H1 (cell line): ENCODE data around the gene SGK1. TPM values are rescaled to one million over a fixed set of nuclear protein-coding genes. Genes with fewer than 3 reads are reported as not detected.

Experiments
- CTCF ChIA-PET: fragments of 300-600 bp; sonication (Branson Sonifier 250); formaldehyde crosslinking; loops from one replicate; lab custom pipeline; 2021; ENCODE audit not compliant: partially characterized antibody; lab: Charles Lee
- POLR2A ChIA-PET: fragments of 300-600 bp; sonication (Branson Sonifier 250); formaldehyde crosslinking; loops from one replicate; lab custom pipeline; 2021; ENCODE audit warnings: inconsistent platforms; ENCODE audit not compliant: partially characterized antibody; lab: Charles Lee
- DNase-seq, 2 experiments: peaks; one replicate each; pipeline versions ENCODE4 v3.0.0 to v3.0.0-alpha.2; 2010 to 2022; ENCODE audit warnings: low spot score in 2 of 2, low read depth in 1 of 2, mixed read lengths in 1 of 2
- FAIRE-seq: peaks from 2 replicates; lab custom pipeline; 2011; peaks lifted over from hg19 to GRCh38; lab: Jason Lieb, UNC
- H2AFZ ChIP-seq: 2 replicates; pipeline ENCODE4 v1.8.1; 2012; ENCODE audit warnings: low read length, inconsistent platforms
- H2AK5ac ChIP-seq: 2 replicates; pipeline ENCODE4 v1.6.1; 2013; ENCODE audit warnings: low read depth, low read length
- H2BK120ac ChIP-seq: replicated peaks from 2 replicates; pipeline ENCODE3; 2013; ENCODE audit warnings: low read depth, low read length, inconsistent platforms
- H2BK12ac ChIP-seq: 2 replicates; pipeline ENCODE4 v1.6.1; 2013; ENCODE audit warnings: low read depth, low read length
- H2BK15ac ChIP-seq: 2 replicates; pipeline ENCODE4 v1.6.1; 2013; ENCODE audit warnings: low read length
- H2BK20ac ChIP-seq: 2 replicates; pipeline ENCODE4 v1.6.1; 2013; ENCODE audit warnings: low read length
- H2BK5ac ChIP-seq: 2 replicates; pipeline ENCODE4 v1.6.1; 2013; ENCODE audit warnings: low read depth, low read length
- H3K14ac ChIP-seq: 2 replicates; pipeline ENCODE4 v1.6.1; 2013; ENCODE audit warnings: inconsistent platforms; ENCODE audit not compliant: insufficient read length
- H3K18ac ChIP-seq: 2 replicates; pipeline ENCODE4 v1.6.1; 2013; ENCODE audit warnings: low read length; ENCODE audit errors: extremely low read depth
- H3K23ac ChIP-seq: 2 replicates; pipeline ENCODE4 v1.6.1; 2013; ENCODE audit warnings: inconsistent platforms; ENCODE audit not compliant: insufficient read length
- H3K23me2 ChIP-seq: 2 replicates; pipeline ENCODE4 v1.6.1; 2013; ENCODE audit warnings: low read depth, low read length
- H3K27ac ChIP-seq: 2 replicates; pipeline ENCODE4 v1.6.1; 2011; ENCODE audit warnings: low read depth, low read length, inconsistent platforms
- H3K27me3 ChIP-seq, 4 experiments: replicated peaks in 1 of 4; 1 replicate in 1 of 4; 2 replicates in 3 of 4; pipeline versions ENCODE4 v1.6.1 to v1.8.1; 2011 to 2013; ENCODE audit warnings: low read length in 3 of 4, mild to moderate bottlenecking in 3 of 4, inconsistent platforms in 2 of 4, mixed read lengths in 2 of 4, moderate library complexity in 1 of 4; ENCODE audit not compliant: control insufficient read depth in 3 of 4, insufficient read depth in 3 of 4; ENCODE audit errors: extremely low read depth in 1 of 4
- H3K36me3 ChIP-seq, 4 experiments: 2 replicates each; pipeline versions ENCODE4 v1.6.1 to v1.8.1; 2011 to 2013; ENCODE audit warnings: mild to moderate bottlenecking in 4 of 4, low read length in 3 of 4, moderate library complexity in 2 of 4, control low read depth in 1 of 4, inconsistent platforms in 1 of 4; ENCODE audit not compliant: insufficient read depth in 4 of 4, control insufficient read depth in 2 of 4
- H3K4ac ChIP-seq: replicated peaks from 2 replicates; pipeline ENCODE3; 2013; ENCODE audit warnings: low read length, low read depth, mixed read lengths, inconsistent platforms; ENCODE audit not compliant: insufficient read length
- H3K4me1 ChIP-seq, 4 experiments: replicated peaks in 1 of 4; 1 replicate in 1 of 4; 2 replicates in 3 of 4; pipeline versions ENCODE4 v1.6.1 to v1.8.1; 2011 to 2013; ENCODE audit warnings: low read length in 3 of 4, inconsistent platforms in 2 of 4, mixed read lengths in 1 of 4; ENCODE audit not compliant: insufficient read depth in 4 of 4, control insufficient read depth in 3 of 4
- H3K4me2 ChIP-seq, 2 experiments: 2 replicates each; pipeline versions ENCODE4 v1.6.1 to v1.8.1; 2011 to 2013; ENCODE audit warnings: low read depth in 2 of 2, low read length in 2 of 2, control low read depth in 1 of 2, inconsistent platforms in 1 of 2, mild to moderate bottlenecking in 1 of 2; ENCODE audit not compliant: insufficient read depth in 1 of 2
- H3K4me3 ChIP-seq, 4 experiments: fragments of 200-600, 300-600 bp in 1 of 4; sonication (generic), shearing (Covaris generic), sonication (Bioruptor Twin) in 1 of 4; 2 replicates each; pipeline versions ENCODE4 v1.5.1 to v1.8.1; 2011 to 2016; ENCODE audit warnings: low read length in 4 of 4, low read depth in 3 of 4, control low read depth in 2 of 4, inconsistent platforms in 2 of 4, mild to moderate bottlenecking in 2 of 4, mixed read lengths in 1 of 4, moderate library complexity in 1 of 4; ENCODE audit not compliant: insufficient read depth in 2 of 4; ENCODE audit errors: extremely low read depth in 1 of 4
- H3K56ac ChIP-seq: replicated peaks from 2 replicates; pipeline ENCODE3; 2013; ENCODE audit warnings: low read depth, mild to moderate bottlenecking, mixed read lengths, low read length, inconsistent platforms; ENCODE audit not compliant: insufficient read length
- H3K79me1 ChIP-seq: 2 replicates; pipeline ENCODE4 v1.6.1; 2013; ENCODE audit warnings: low read depth, low read length, control low read depth
- H3K79me2 ChIP-seq, 2 experiments: 2 replicates each; pipeline versions ENCODE4 v1.6.1 to v1.8.1; 2012 to 2013; ENCODE audit warnings: low read length in 2 of 2, mild to moderate bottlenecking in 2 of 2, inconsistent platforms in 1 of 2; ENCODE audit not compliant: insufficient read depth in 2 of 2, control insufficient read depth in 1 of 2
- H3K9ac ChIP-seq, 4 experiments: replicated peaks in 1 of 4; 1 replicate in 1 of 4; 2 replicates in 3 of 4; pipeline versions ENCODE4 v1.6.1 to v1.8.1; 2011 to 2013; ENCODE audit warnings: low read depth in 3 of 4, low read length in 3 of 4, control low read depth in 2 of 4, mild to moderate bottlenecking in 2 of 4, moderate library complexity in 2 of 4, inconsistent platforms in 1 of 4; ENCODE audit errors: extremely low read depth in 1 of 4
- H3K9me3 ChIP-seq, 2 experiments: 2 replicates each; pipeline versions ENCODE4 v1.6.1 to v1.8.1; 2012 to 2013; ENCODE audit warnings: mild to moderate bottlenecking in 2 of 2, moderate library complexity in 2 of 2, control low read depth in 1 of 2, inconsistent platforms in 1 of 2, low read depth in 1 of 2, low read length in 1 of 2, mixed read lengths in 1 of 2; ENCODE audit not compliant: insufficient read depth in 2 of 2
- H4K20me1 ChIP-seq, 2 experiments: replicated peaks in 1 of 2; 2 replicates each; pipeline versions ENCODE3 to v1.8.1; 2011 to 2013; ENCODE audit warnings: inconsistent platforms in 2 of 2, low read length in 2 of 2, mild to moderate bottlenecking in 1 of 2; ENCODE audit not compliant: insufficient read depth in 2 of 2, control insufficient read depth in 1 of 2
- H4K5ac ChIP-seq: 2 replicates; pipeline ENCODE4 v1.6.1; 2013; ENCODE audit warnings: low read length, low read depth, mixed read lengths, inconsistent platforms; ENCODE audit not compliant: insufficient read length
- H4K8ac ChIP-seq: 2 replicates; pipeline ENCODE4 v1.8.0; 2013; ENCODE audit warnings: mild to moderate bottlenecking, moderate library complexity, low read length, inconsistent platforms; ENCODE audit not compliant: insufficient read depth; ENCODE audit errors: extremely low read depth
- H4K91ac ChIP-seq: replicated peaks from 2 replicates; pipeline ENCODE3; 2013; ENCODE audit warnings: low read length, mixed read lengths, inconsistent platforms; ENCODE audit not compliant: insufficient read length
- ATF3 ChIP-seq: IDR thresholded peaks from 2 replicates; pipeline ENCODE4 v1.6.1; 2011; ENCODE audit warnings: low read depth, mild to moderate bottlenecking, low read length; ENCODE audit not compliant: insufficient read depth
- BRCA1 ChIP-seq: IDR thresholded peaks from 2 replicates; pipeline ENCODE4 v1.6.1; 2012; ENCODE audit warnings: low read depth, low read length, improper control_type of control experiment
- CBX5 ChIP-seq: fragments of 300-800, 300-1000 bp; sonication (generic); IDR thresholded peaks from 2 replicates; pipeline ENCODE4 v1.7.1; 2016; ENCODE audit warnings: antibody characterized with exemption, low read length, low read depth
- HDAC2 ChIP-seq, 2 experiments: fragments of 300-600 bp in 1 of 2; sonication (generic) in 1 of 2; IDR thresholded peaks; 2 replicates each; pipeline ENCODE4 v1.6.1; 2011 to 2012; ENCODE audit warnings: low read depth in 2 of 2, low read length in 2 of 2, mild to moderate bottlenecking in 2 of 2, moderate library complexity in 2 of 2, borderline replicate concordance in 1 of 2, inconsistent platforms in 1 of 2
- POLR2A ChIP-seq, 2 experiments: IDR thresholded peaks; 1 replicate in 1 of 2; 2 replicates in 1 of 2; pipeline ENCODE4 v1.6.1; 2011; ENCODE audit warnings: low read depth in 2 of 2, low read length in 2 of 2, mild to moderate bottlenecking in 2 of 2; ENCODE audit errors: control extremely low read depth in 1 of 2
- RAD21 ChIP-seq, 2 experiments: IDR thresholded peaks in 1 of 2; conservative IDR thresholded peaks in 1 of 2; 2 replicates each; pipeline ENCODE4 v1.6.1; 2011; ENCODE audit warnings: low read depth in 2 of 2, low read length in 2 of 2, improper control_type of control experiment in 1 of 2, inconsistent platforms in 1 of 2, mild to moderate bottlenecking in 1 of 2, moderate library complexity in 1 of 2
- RXRA ChIP-seq: IDR thresholded peaks from 2 replicates; pipeline ENCODE4 v1.6.1; 2011; ENCODE audit warnings: low read depth, mild to moderate bottlenecking, low read length, moderate library complexity; ENCODE audit not compliant: insufficient read depth
- SIRT6 ChIP-seq: IDR thresholded peaks from one replicate; pipeline ENCODE4 v1.7.1; 2012; ENCODE audit warnings: low read length, inconsistent platforms
- SP1 ChIP-seq: IDR thresholded peaks from 2 replicates; pipeline ENCODE4 v1.6.1; 2011; ENCODE audit warnings: low read depth, low read length
- SP2 ChIP-seq: IDR thresholded peaks from 2 replicates; pipeline ENCODE4 v1.6.1; 2012; ENCODE audit warnings: mild to moderate bottlenecking, low read length, inconsistent platforms
- TAF1 ChIP-seq: IDR thresholded peaks from 2 replicates; pipeline ENCODE4 v1.6.1; 2011; ENCODE audit warnings: mild to moderate bottlenecking, low read depth, low read length
- WGBS, 2 experiments: shearing (Covaris generic) in 1 of 2; methylation state at CpG; one replicate each; pipeline versions ENCODE4 v1.1.6 to v1.1.7; 2013 to 2015; ENCODE audit warnings: low lambda C conversion rate in 2 of 2, mixed read lengths in 2 of 2, inconsistent platforms in 1 of 2, low coverage in 1 of 2, missing lambda C conversion rate in 1 of 2; ENCODE audit not compliant: insufficient replicate concordance in 2 of 2, insufficient coverage in 1 of 2, insufficient read length in 1 of 2; ENCODE audit errors: extremely low coverage in 1 of 2, missing lambda C conversion rate in 1 of 2; 5-methylcytosine and 5-hydroxymethylcytosine counted together
- polyA plus RNA-seq, 7 experiments: library from polyadenylated mRNA; depleted of rRNA in 3 of 7; stranded (reverse) in 5 of 7; unstranded in 2 of 7; fragments of >200 nt in 5 of 7; fragments of 200-250 nt in 2 of 7; gene quantifications; 1 replicate in 5 of 7; 2 replicates in 1 of 7; 4 replicates in 1 of 7; pipeline versions ENCODE4 v1.2.1 to v1.2.3, GENCODE V29; 2011 to 2013; ENCODE audit warnings: missing spikeins in 2 of 7, mixed read lengths in 2 of 7
- total RNA-seq: library from RNA; stranded (reverse); fragmentation: NEBNext Ultra II Directional; extraction: Animal tissue kit (Norgen Biotek cat#: 25700); gene quantifications from 2 replicates; pipeline ENCODE4 v1.2.1, GENCODE V29; 2021
- TF ChIP-seq, protein P1 (sequence below): IDR thresholded peaks from 2 replicates; pipeline ENCODE4 v1.6.1; 2012; ENCODE audit warnings: inconsistent platforms

Gene SGK1
- total and polyA plus RNA-seq, 2 of the 8 experiments (the other 6 are each of a cell fraction or from before 2014, with no cell fraction given) = 14.5 to 18.4 TPM

GRCh38 chr6:134138226-134138975 lies 179.5 kb downstream of the SGK1 start:
- H4K91ac ChIP-seq = no peak overlapping the region
- H3K27me3 ChIP-seq = no peaks in the 10 kb centered on the region
- FAIRE-seq = no peak
- H2BK20ac ChIP-seq = no peak overlapping the region
- H3K4me3 ChIP-seq = no peak overlapping the region
- H4K5ac ChIP-seq = no peak overlapping the region
- no peak overlapping the region for H2BK15ac ChIP-seq
- H2BK120ac ChIP-seq = no peak overlapping the region
- WGBS, 2 experiments = 93% methylated on average over 3 of the region's 3 CpGs; no CpG with 5 or more reads in 1 of the 2 experiments
- H3K79me1 ChIP-seq = no peaks in the 10 kb centered on the region
- H3K4me1 ChIP-seq = no peaks in the 10 kb centered on the region
- H3K18ac ChIP-seq = no peak overlapping the region
- H3K79me2 ChIP-seq = no peaks in the 10 kb centered on the region
- no peak overlapping the region for H3K56ac ChIP-seq
- H3K4ac ChIP-seq = no peak overlapping the region
- H2BK12ac ChIP-seq = no peak overlapping the region
- no peak overlapping the region for H2BK5ac ChIP-seq
- H2AFZ ChIP-seq = 0 out of 2 replicates have a peak overlapping the region, but pooled peaks have one; percentile 70
- POLR2A ChIA-PET = interaction anchor here (0.7 kb wide), 1 partner anchor 257 kb away, joined by 3 read pairs; no protein-coding TSS in a partner anchor
- H3K9ac ChIP-seq = no peak overlapping the region
- no peak overlapping the region for H3K27ac ChIP-seq
- H3K4me2 ChIP-seq = no peak overlapping the region
- H3K36me3 ChIP-seq = no peaks in the 10 kb centered on the region
- H3K23me2 ChIP-seq = no peaks in the 10 kb centered on the region
- DNase-seq = no peak
- H3K23ac ChIP-seq = no peak overlapping the region
- H3K14ac ChIP-seq = no peak overlapping the region
- H2AK5ac ChIP-seq = no peak overlapping the region
- no peaks in the 10 kb centered on the region for H3K9me3 ChIP-seq
- no peak overlapping the region for H4K8ac ChIP-seq
- CTCF ChIA-PET = interaction anchor here (0.6 to 3.6 kb wide), 8 partner anchors 10 to 801 kb away, joined by 3 to 25 read pairs (median 4); no protein-coding TSS in a partner anchor
- no peaks in the 10 kb centered on the region for H4K20me1 ChIP-seq
- TF ChIP-seq, protein P1, sequence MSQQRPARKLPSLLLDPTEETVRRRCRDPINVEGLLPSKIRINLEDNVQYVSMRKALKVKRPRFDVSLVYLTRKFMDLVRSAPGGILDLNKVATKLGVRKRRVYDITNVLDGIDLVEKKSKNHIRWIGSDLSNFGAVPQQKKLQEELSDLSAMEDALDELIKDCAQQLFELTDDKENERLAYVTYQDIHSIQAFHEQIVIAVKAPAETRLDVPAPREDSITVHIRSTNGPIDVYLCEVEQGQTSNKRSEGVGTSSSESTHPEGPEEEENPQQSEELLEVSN = no peak
- TF ChIP-seq RAD21 (IDR thresholded peaks at IDR 0.05 in 1 of 2, conservative IDR thresholded peaks at IDR 0.05 in 1 of 2; ENCODE audit: low read depth in 2 of 2, low read length in 2 of 2) = no peak
- no peak for TF ChIP-seq TAF1
- no peak for TF ChIP-seq SP2
- no peak for TF ChIP-seq HDAC2 (IDR thresholded peaks at IDR 0.05; ENCODE audit: borderline replicate concordance in 1 of 2, low read depth in 2 of 2, low read length in 2 of 2)
- TF ChIP-seq CBX5 = no peak
- TF ChIP-seq RXRA = no peak
- TF ChIP-seq ATF3 = no peak
- TF ChIP-seq BRCA1 = no peak
- TF ChIP-seq POLR2A (IDR thresholded peaks at IDR 0.05; ENCODE audit: control extremely low read depth in 1 of 2, low read depth in 2 of 2, low read length in 2 of 2) = no peak
- TF ChIP-seq SP1 = no peak
- no peak for TF ChIP-seq SIRT6
